NT2/D1 (cell line): ENCODE results near the gene TSPEAR.

ENCODE experiments used
- SUZ12 ChIP-seq: IDR thresholded peaks from 2 replicates; pipeline ENCODE4 v1.6.1; 2011; ENCODE audit not compliant: insufficient read length, insufficient read depth; ENCODE audit errors: extremely low read depth
- YY1 ChIP-seq: IDR thresholded peaks from 2 replicates; pipeline ENCODE4 v1.6.1; 2011; ENCODE audit not compliant: insufficient read length, insufficient read depth
- ZNF274 ChIP-seq: IDR thresholded peaks from 2 replicates; pipeline ENCODE4 v1.6.1; 2011; ENCODE audit warnings: mild to moderate bottlenecking, low read depth, low read length

DNA sequence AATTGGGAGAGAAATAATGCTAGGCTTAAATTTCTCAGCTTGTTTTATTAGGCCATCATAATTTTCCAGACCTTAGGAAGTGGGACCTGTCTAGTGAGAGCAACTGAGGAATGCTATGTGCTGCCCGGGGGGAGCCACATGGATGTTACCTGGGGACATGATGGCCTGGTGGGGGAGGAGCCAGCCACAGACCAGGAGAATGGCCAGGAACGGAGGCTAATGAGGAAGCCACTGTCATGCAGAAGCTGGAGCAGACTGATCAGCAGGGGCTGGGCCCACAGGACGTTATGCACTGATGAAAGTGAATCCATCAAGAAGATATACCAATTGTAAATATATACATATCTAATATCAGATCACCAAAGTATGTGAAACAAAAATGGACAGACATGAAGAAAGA lies 166.8 kb downstream of the TSPEAR start:
- TF ChIP-seq ZNF274 (no peak), YY1 (no peak), SUZ12 (no peak)
